Fibroblast of mammary gland (primary cell): ENCODE measurements around the gene ITGA11.
A peak's percentile ranks its signal among the peaks of the same experiment; 100 is the strongest.

Source experiments
- DNase-seq: peaks from one replicate; pipeline ENCODE4 v3.0.0-alpha.2; 2010; ENCODE audit warnings: low read depth
- H3K4me3 ChIP-seq: 2 replicates; pipeline ENCODE4 v1.5.1; 2011; ENCODE audit warnings: low read depth, mild to moderate bottlenecking, low read length, moderate library complexity; ENCODE audit not compliant: control insufficient read depth
- CTCF ChIP-seq: conservative IDR thresholded peaks from 2 replicates; pipeline ENCODE4 v1.5.1; 2011; ENCODE audit warnings: low read depth, low read length, inconsistent platforms; ENCODE audit not compliant: control insufficient read depth, insufficient read depth

Gene ITGA11

DNA sequence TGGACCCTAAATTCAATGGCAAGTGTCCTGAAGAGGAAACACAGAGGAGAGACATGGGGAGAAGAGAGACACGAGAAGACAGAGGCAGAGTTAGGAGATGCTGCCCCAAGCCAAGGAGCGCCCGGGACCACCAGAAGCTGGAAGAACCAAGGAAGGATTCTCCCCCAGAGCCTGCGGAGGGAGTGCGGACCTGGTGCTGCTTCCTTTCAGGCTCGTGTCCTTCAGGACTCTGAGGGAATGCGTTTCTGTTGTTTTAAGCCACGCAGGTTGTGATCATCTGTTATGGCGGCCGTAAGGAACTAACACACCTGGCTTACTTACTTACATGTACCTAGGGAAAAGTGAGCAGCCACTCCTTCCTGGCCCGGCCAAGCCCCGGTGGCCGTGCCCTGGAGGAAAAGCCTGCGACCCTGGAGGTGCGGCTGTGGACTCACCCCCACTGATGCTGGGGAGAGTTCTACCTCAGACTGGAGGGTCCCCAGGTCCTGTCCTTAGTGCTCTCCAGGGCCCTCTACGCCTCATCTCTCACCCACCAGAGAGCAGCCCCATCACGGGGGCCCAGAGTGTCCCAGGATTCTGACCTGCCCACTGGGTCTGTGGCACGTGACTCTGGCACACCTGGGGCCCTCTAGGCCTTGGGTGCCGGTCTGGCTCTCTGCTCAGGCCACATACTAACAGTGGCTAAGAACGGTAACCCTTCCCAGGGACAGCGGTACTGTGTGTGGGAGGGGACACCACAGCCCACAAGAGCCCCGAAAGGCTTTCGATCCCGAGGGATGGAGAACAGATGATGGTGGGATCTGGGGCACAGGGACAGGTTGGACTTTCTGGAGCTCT lies 61.8 kb downstream of the ITGA11 start:
- DNase-seq = no peak
- no peak for TF ChIP-seq CTCF
- H3K4me3 ChIP-seq = no peak overlapping the region

GRCh38 chr15:68368731-68369435 lies 63.1 kb downstream of the ITGA11 start:
- H3K4me3 ChIP-seq = no peak overlapping the region
- no peak for TF ChIP-seq CTCF
- DNase-seq = peak; percentile 31

- no peak overlapping the region for H3K4me3 ChIP-seq
- no peak for DNase-seq
- TF ChIP-seq CTCF = no peak
Observed at GRCh38 chr15:68367992-68368391, 64.0 kb downstream of the ITGA11 start.

DNA sequence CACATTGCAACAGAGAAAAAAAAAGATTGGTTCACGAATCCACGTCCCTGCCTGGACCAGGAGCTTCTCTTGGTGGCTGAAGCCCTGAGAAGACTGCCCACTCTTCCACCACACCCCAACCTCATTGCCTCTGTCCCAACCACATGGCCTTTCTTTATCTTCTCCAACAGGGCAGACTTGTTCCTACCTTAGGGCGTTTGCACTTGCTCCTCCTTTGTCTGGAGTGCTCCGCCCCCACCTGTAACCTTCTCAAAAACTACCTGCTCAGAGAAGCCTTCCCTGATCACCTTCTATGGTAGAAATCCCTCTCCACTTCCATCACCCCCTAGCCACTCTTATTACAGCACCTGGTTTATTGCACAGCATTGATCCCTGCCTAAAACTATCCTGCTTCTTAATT lies 64.7 kb downstream of the ITGA11 start:
- DNase-seq = no peak
- no peak overlapping the region for H3K4me3 ChIP-seq
- TF ChIP-seq CTCF = no peak

GRCh38 chr15:68366314-68366713 lies 65.6 kb downstream of the ITGA11 start:
- no peak for TF ChIP-seq CTCF
- H3K4me3 ChIP-seq = no peak overlapping the region
- DNase-seq = no peak

DNA sequence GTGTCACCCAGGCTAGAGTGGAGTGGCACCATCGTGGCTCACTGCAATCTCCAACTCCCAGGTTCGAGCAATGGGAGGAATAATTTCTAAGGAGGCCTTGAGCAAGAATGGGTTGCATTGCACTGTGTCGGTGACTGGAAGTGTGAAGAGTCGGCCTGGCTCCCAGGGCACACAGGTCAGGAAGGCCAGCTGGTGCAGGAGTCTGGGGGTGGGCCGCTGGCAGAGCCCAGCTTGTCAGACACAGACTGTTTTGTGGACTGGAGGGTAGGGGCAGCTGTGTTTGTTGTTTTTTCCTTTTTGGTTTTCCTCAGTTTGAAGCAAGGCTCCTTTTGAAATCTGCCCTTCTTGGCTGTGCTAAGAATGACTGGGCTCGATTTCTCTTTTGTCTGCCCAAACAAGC lies 66.2 kb downstream of the ITGA11 start:
- no peak for DNase-seq
- no peak overlapping the region for H3K4me3 ChIP-seq
- TF ChIP-seq CTCF = no peak
